Measurements from ENCODE around the gene AZGP1. TPM values are rescaled to one million over a fixed set of nuclear protein-coding genes. Genes with fewer than 3 reads are reported as not detected.

The AZGP1 gene
- total RNA-seq, 1 donor from 2014 or later = not detected

- no peaks in the 10 kb centered on the region for H3K27me3 Mint-ChIP-seq (ENCODE audit: unreplicated experiment)
- H3K9me3 Mint-ChIP-seq (ENCODE audit: unreplicated experiment) = no peaks in the 10 kb centered on the region
- H3K36me3 Mint-ChIP-seq (ENCODE audit: low read depth, unreplicated experiment) = no peaks in the 10 kb centered on the region
- no peak overlapping the region for H3K4me3 Mint-ChIP-seq (ENCODE audit: unreplicated experiment)
- H3K4me1 Mint-ChIP-seq (ENCODE audit: unreplicated experiment) = peaks cover 24% of the 10 kb centered on the region
- TF ChIP-seq CTCF (IDR thresholded peaks at IDR 0.05; ENCODE audit: unreplicated experiment) = no peak
- DNase-seq (ENCODE audit: low spot score) = no peak
- no peak overlapping the region for H3K27ac Mint-ChIP-seq (ENCODE audit: unreplicated experiment)
Observed at GRCh38 chr7:99930376-99930775, 45.5 kb downstream of the AZGP1 start.

- H3K4me1 Mint-ChIP-seq (ENCODE audit: unreplicated experiment) = peaks cover 24% of the 10 kb centered on the region
- no peaks in the 10 kb centered on the region for H3K36me3 Mint-ChIP-seq (ENCODE audit: low read depth, unreplicated experiment)
- TF ChIP-seq CTCF (IDR thresholded peaks at IDR 0.05; ENCODE audit: unreplicated experiment) = no peak
- no peaks in the 10 kb centered on the region for H3K27me3 Mint-ChIP-seq (ENCODE audit: unreplicated experiment)
- H3K27ac Mint-ChIP-seq (ENCODE audit: unreplicated experiment) = peak overlapping the region; percentile 85
- no peak for DNase-seq (ENCODE audit: low spot score)
- H3K9me3 Mint-ChIP-seq (ENCODE audit: unreplicated experiment) = no peaks in the 10 kb centered on the region
- peak overlapping the region; percentile 75 for H3K4me3 Mint-ChIP-seq (ENCODE audit: unreplicated experiment)
Observed at GRCh38 chr7:99929730-99930053, 46.1 kb downstream of the AZGP1 start.

GRCh38 chr7:99928994-99929729 is 46.7 kb downstream of the AZGP1 start, which contains the start of gene GJC3:
Gene GJC3, minus strand, starts transcription at chr7:99929620. Its CDS starts 0 bp downstream, at chr7:99929620.
- DNase-seq (ENCODE audit: low spot score) = peak; percentile 61
- TF ChIP-seq CTCF (IDR thresholded peaks at IDR 0.05; ENCODE audit: unreplicated experiment) = no peak
- no peaks in the 10 kb centered on the region for H3K27me3 Mint-ChIP-seq (ENCODE audit: unreplicated experiment)
- H3K4me3 Mint-ChIP-seq (ENCODE audit: unreplicated experiment) = peak within 1 kb of the TSS; percentile 75
- H3K36me3 Mint-ChIP-seq (ENCODE audit: low read depth, unreplicated experiment) = no peaks in the 10 kb centered on the region
- peak within 1 kb of the TSS; percentile 85 for H3K27ac Mint-ChIP-seq (ENCODE audit: unreplicated experiment)
- no peaks in the 10 kb centered on the region for H3K9me3 Mint-ChIP-seq (ENCODE audit: unreplicated experiment)
- H3K4me1 Mint-ChIP-seq (ENCODE audit: unreplicated experiment) = peaks cover 24% of the 10 kb centered on the region

- H3K27me3 Mint-ChIP-seq (ENCODE audit: unreplicated experiment) = no peaks in the 10 kb centered on the region
- peaks cover under 1% of the 10 kb centered on the region for H3K36me3 Mint-ChIP-seq (ENCODE audit: low read depth, unreplicated experiment)
- no peak for TF ChIP-seq CTCF (IDR thresholded peaks at IDR 0.05; ENCODE audit: unreplicated experiment)
- no peak for DNase-seq (ENCODE audit: low spot score)
- H3K9me3 Mint-ChIP-seq (ENCODE audit: unreplicated experiment) = no peaks in the 10 kb centered on the region
- no peak overlapping the region for H3K4me3 Mint-ChIP-seq (ENCODE audit: unreplicated experiment)
- H3K4me1 Mint-ChIP-seq (ENCODE audit: unreplicated experiment) = peaks cover 24% of the 10 kb centered on the region
- peak overlapping the region; percentile 6 for H3K27ac Mint-ChIP-seq (ENCODE audit: unreplicated experiment)
Observed at GRCh38 chr7:99928188-99928587, 47.6 kb downstream of the AZGP1 start.

- Mint-ChIP-seq H3K36me3 (ENCODE audit: low read depth, unreplicated experiment) (peaks cover 5% of the 10 kb centered on the region), H3K4me1 (ENCODE audit: unreplicated experiment) (peaks cover 24% of the 10 kb centered on the region), H3K27me3 (ENCODE audit: unreplicated experiment) (no peaks in the 10 kb centered on the region), H3K4me3 (ENCODE audit: unreplicated experiment) (no peak overlapping the region), H3K9me3 (ENCODE audit: unreplicated experiment) (no peaks in the 10 kb centered on the region), H3K27ac (ENCODE audit: unreplicated experiment) (no peak overlapping the region)
- TF ChIP-seq CTCF (IDR thresholded peaks at IDR 0.05; ENCODE audit: unreplicated experiment) = no peak
- no peak for DNase-seq (ENCODE audit: low spot score)
Observed at GRCh38 chr7:99927536-99927935, 48.3 kb downstream of the AZGP1 start.

All from endothelial cell (in vitro differentiated cells).